ENCODE measurements around the gene GALNS.
"Not testable (repeated sequence)": the region's sequence is repeated elsewhere in the genome, so short reads cannot be mapped to it uniquely, and the experiment has no call there.

The GALNS gene

DNA sequence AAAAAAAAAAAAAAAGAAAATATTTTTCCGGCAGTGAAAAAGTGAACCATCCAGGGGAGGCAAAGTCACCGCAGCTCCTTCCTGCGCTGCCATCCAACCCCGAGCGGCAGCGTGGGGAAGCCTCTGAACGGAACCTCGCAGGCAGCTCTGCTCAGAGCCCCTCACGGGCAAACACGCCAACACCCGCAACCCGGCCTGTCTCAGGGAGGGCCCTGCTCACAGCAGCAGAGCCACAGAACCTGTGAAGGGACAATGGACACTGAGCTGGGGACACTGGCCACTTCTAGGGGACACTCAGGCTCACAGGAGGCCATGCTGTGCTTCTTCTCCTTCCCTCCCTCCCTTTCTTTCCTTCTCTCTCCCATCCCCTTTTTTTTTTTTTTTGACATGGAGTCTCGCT lies 23.7 kb downstream of the GALNS start:
- H3K27ac Mint-ChIP-seq = no peak overlapping the region
- ATAC-seq = no peak
- DNase-seq = no peak
- H3K4me1 Mint-ChIP-seq = no peaks in the 10 kb centered on the region
- no peak overlapping the region for H3K4me3 Mint-ChIP-seq
- no peaks in the 10 kb centered on the region for H3K27me3 Mint-ChIP-seq
- peaks cover 2% of the 10 kb centered on the region for H3K36me3 Mint-ChIP-seq (ENCODE audit: low read depth)
- H3K9me3 Mint-ChIP-seq = no peaks in the 10 kb centered on the region

DNA sequence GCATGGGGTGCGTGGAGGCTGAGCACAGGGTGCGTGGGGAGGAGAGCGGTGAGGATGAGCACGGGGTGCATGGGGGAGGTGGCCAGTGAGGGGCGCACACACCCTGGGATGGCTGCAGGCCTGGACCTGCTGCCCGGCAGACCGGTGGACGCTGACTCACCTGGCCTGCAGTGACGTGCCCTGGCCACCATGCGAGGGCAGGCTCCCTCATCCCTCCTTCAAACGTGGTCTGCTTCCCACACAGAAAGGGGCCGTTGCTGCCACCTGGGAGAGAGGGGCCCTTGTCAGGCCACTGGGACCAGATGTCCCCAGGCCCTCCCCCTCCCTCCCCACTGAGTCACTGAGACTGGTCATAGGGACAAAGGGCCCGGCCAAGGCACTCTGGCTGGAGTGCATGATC lies 24.9 kb downstream of the GALNS start:
- Mint-ChIP-seq H3K27me3 (no peaks in the 10 kb centered on the region), H3K27ac (no peak overlapping the region), H3K4me1 (no peaks in the 10 kb centered on the region), H3K4me3 (no peak overlapping the region), H3K36me3 (ENCODE audit: low read depth) (peaks cover 2% of the 10 kb centered on the region), H3K9me3 (no peaks in the 10 kb centered on the region)
- DNase-seq (no peak), ATAC-seq (no peak)

DNA sequence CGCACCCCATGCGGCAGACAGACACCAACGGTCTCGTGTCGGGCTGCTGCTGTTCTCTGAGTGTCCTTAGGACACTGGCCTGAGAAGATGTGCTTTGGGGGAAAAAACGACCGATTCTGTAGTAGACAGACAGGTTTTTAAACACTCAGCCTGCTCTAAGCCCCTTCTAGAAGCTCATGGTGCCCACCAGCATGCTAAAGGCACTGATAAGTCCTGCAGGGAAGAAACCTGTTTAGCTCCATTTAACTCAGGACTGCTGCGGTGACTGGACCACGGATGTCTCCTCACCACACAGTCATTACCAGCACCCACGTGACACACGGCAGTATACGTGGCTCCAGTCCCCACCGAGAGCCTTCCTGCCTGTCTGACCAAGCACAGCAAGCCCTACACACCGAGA lies 26.0 kb downstream of the GALNS start:
- ATAC-seq = no peak
- DNase-seq = no peak
- no peaks in the 10 kb centered on the region for H3K9me3 Mint-ChIP-seq
- no peak overlapping the region for H3K27ac Mint-ChIP-seq
- H3K36me3 Mint-ChIP-seq (ENCODE audit: low read depth) = peaks cover 2% of the 10 kb centered on the region
- no peak overlapping the region for H3K4me3 Mint-ChIP-seq
- H3K4me1 Mint-ChIP-seq = no peaks in the 10 kb centered on the region
- H3K27me3 Mint-ChIP-seq = no peaks in the 10 kb centered on the region

DNA sequence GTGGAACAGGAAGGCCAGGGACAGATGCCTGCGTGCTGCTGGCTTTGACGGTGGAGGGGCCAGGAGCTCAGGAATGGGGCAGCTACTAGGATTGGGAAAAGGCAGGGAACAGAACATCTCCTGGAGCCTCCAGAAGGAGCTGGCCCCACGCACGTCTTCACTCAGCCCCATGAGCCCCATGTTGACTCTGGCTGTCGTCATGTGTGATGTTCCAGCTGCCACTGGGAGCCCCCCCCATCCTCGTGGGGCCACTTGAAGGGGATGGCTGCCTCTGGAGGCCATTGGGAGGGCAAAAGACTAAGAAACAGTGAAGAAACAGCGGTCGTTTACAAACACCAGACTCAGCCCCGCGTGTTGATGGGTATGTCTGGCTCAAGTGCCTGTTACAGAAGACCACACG lies 26.5 kb downstream of the GALNS start:
- no peak for DNase-seq
- H3K4me1 Mint-ChIP-seq = no peaks in the 10 kb centered on the region
- no peak overlapping the region for H3K4me3 Mint-ChIP-seq
- no peaks in the 10 kb centered on the region for H3K9me3 Mint-ChIP-seq
- H3K36me3 Mint-ChIP-seq (ENCODE audit: low read depth) = peaks cover 2% of the 10 kb centered on the region
- no peak for ATAC-seq
- no peaks in the 10 kb centered on the region for H3K27me3 Mint-ChIP-seq
- no peak overlapping the region for H3K27ac Mint-ChIP-seq

- H3K36me3 Mint-ChIP-seq (ENCODE audit: low read depth) = peaks cover 2% of the 10 kb centered on the region
- ATAC-seq = no peak
- no peak overlapping the region for H3K27ac Mint-ChIP-seq
- DNase-seq = no peak
- H3K4me1 Mint-ChIP-seq = no peaks in the 10 kb centered on the region
- no peak overlapping the region for H3K4me3 Mint-ChIP-seq
- no peaks in the 10 kb centered on the region for H3K9me3 Mint-ChIP-seq
- H3K27me3 Mint-ChIP-seq = no peaks in the 10 kb centered on the region
Measured at GRCh38 chr16:88828711-88829110, 28.0 kb downstream of the GALNS start.

- ATAC-seq = no peak
- Mint-ChIP-seq H3K4me3 (no peak overlapping the region), H3K27ac (no peak overlapping the region)
Measured at GRCh38 chr16:88827727-88828126, 29.0 kb downstream of the GALNS start.

GRCh38 chr16:88826070-88826840 lies 30.5 kb downstream of the GALNS start:
- ATAC-seq = no peak
- H3K4me3 Mint-ChIP-seq = no peak overlapping the region
- H3K4me1 Mint-ChIP-seq = no peaks in the 10 kb centered on the region
- H3K36me3 Mint-ChIP-seq (ENCODE audit: low read depth) = peaks cover 2% of the 10 kb centered on the region
- no peaks in the 10 kb centered on the region for H3K9me3 Mint-ChIP-seq
- H3K27me3 Mint-ChIP-seq = no peaks in the 10 kb centered on the region
- no peak overlapping the region for H3K27ac Mint-ChIP-seq
- no peak for DNase-seq

More at GRCh38 chr16:88827727-88828126, 29.0 kb downstream of the GALNS start:
- no peak for DNase-seq
- Mint-ChIP-seq H3K27me3 (no peaks in the 10 kb centered on the region), H3K9me3 (no peaks in the 10 kb centered on the region), H3K4me1 (no peaks in the 10 kb centered on the region), H3K36me3 (ENCODE audit: low read depth) (peaks cover 2% of the 10 kb centered on the region)

DNA sequence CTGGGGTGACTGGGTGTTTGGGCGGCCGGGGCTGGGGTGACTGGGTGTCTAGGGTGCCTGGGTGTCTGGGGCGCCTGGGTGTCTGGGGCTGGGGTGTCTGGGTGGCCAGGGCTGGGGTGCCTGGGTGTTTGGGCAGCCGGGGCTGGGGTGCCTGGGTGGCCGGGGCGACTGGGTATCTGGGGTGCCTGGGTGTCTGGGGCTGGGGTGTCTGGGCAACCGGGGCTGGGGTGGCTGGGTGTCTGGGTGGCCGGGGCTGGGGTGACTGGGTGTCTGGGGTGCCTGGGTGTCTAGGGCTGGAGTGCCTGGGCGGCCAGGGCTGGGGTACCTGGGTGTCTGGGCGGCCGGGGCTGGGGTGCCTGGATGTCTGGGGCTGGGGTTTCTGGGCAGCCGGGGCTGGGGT lies 31.6 kb downstream of the GALNS start:
- no peaks in the 10 kb centered on the region for H3K9me3 Mint-ChIP-seq
- ATAC-seq (no peak), DNase-seq (no peak)
- H3K36me3 Mint-ChIP-seq (ENCODE audit: low read depth) = no peaks in the 10 kb centered on the region
- H3K4me3 Mint-ChIP-seq = no peak overlapping the region
- H3K27ac Mint-ChIP-seq = no peak overlapping the region
- no peaks in the 10 kb centered on the region for H3K4me1 Mint-ChIP-seq
- no peaks in the 10 kb centered on the region for H3K27me3 Mint-ChIP-seq

DNA sequence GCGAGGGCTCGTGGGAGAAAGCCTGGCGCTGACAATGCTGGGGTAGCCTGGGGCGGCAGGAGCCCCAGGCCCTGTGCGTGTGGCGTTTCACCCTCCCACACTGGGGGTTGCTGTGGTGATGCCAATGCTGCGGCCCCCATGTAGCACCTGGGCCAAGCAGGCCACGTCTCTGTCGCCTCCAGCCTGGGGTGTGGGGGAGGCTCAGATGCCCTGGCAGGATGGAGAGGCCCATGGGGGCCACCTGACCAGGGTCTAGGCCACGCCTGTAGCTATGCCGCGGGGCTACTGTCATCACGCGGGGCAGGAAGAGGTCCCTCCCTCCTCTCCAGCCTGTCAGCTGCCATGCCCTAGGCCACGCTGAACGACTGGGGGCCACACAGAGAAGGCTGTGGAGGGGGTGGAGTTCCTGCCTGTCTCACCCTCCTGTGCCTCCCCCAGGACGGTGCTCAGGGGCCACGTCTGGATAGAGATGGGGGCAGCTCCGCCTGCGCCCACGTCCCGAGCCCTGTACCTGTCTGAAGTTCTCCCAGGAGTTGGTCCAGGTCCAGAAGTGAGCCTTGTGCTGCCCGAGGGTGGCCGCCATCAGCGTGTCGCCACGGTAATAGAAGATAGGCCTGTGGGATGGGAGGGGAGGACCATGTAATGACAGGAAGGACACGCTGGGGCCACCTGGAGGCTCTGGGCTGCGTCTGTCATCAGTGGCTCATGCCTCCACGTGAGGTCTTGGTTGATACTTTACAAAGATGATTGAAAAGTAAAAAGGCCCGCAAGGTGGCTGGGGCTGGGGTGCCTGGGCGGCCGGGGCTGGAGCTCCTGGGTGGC lies 32.3 kb downstream of the GALNS start:
- no peaks in the 10 kb centered on the region for H3K9me3 Mint-ChIP-seq
- ATAC-seq (no peak), DNase-seq (no peak)
- H3K36me3 Mint-ChIP-seq (ENCODE audit: low read depth) = no peaks in the 10 kb centered on the region
- no peaks in the 10 kb centered on the region for H3K27me3 Mint-ChIP-seq
- H3K27ac Mint-ChIP-seq = no peak overlapping the region
- no peaks in the 10 kb centered on the region for H3K4me1 Mint-ChIP-seq
- no peak overlapping the region for H3K4me3 Mint-ChIP-seq

DNA sequence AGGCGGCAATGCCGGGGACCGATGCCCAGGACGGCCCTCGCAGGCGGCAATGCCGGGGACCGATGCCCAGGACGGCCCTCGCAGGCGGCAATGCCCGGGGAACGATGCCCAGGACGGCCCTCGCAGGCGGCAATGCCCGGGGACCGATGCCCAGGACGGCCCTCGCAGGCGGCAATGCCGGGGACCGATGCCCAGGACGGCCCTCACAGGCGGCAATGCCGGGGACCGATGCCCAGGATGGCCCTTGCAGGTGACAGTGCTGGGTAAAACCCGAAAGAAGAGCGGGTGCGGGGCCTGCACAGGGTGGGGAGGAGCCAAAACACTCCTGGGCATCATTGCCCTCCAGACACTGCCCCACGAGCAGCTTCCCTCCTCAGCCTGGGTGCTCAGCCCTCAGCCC lies 33.1 kb downstream of the GALNS start:
- not testable (repeated sequence) for DNase-seq; H3K4me1 Mint-ChIP-seq; H3K27me3 Mint-ChIP-seq; ATAC-seq; H3K4me3 Mint-ChIP-seq; H3K36me3 Mint-ChIP-seq (ENCODE audit: low read depth); H3K27ac Mint-ChIP-seq; H3K9me3 Mint-ChIP-seq

GRCh38 chr16:88822281-88823040 lies 34.3 kb downstream of the GALNS start:
- no peaks in the 10 kb centered on the region for H3K4me1 Mint-ChIP-seq
- no peak for ATAC-seq
- H3K27ac Mint-ChIP-seq = no peak overlapping the region
- H3K36me3 Mint-ChIP-seq (ENCODE audit: low read depth) = no peaks in the 10 kb centered on the region
- H3K9me3 Mint-ChIP-seq = no peaks in the 10 kb centered on the region
- no peak overlapping the region for H3K4me3 Mint-ChIP-seq
- no peaks in the 10 kb centered on the region for H3K27me3 Mint-ChIP-seq
- DNase-seq = no peak

DNA sequence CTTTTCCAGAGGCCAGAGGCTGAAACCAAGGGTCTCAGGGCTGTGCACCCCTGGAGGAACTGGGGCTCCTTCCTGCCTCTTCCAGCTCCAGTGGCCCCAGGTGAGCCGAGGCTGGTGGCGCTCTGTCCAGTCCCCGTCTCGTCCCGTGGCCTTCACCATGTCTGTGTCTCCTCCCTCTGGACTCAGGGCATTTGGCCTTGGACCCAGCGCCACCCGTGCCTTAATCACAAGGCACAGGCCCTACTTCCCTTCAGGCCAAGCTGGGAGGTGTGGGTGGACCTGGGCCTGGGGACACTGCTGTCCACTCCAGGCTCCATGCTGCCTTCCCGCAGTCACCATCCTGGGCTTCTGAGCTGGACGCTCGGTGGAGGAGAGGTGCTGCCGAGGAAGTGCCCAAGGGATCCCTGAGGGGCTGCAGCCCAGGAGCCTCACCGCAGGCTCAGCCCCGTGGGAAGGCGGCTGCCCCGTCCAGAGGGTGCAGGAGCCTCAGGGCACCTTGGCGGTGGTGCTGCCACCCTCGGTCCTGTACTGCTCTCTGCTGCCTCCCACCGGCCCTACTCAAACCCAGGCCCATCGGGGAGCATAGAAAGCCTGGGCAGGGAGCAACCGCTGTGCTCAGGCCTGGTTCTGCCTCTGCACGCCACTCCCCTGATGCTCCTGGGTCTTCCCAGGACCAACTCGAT lies 35.4 kb downstream of the GALNS start:
- H3K36me3 Mint-ChIP-seq (ENCODE audit: low read depth) = no peaks in the 10 kb centered on the region
- no peaks in the 10 kb centered on the region for H3K27me3 Mint-ChIP-seq
- no peak for DNase-seq
- no peak for ATAC-seq
- H3K27ac Mint-ChIP-seq = no peak overlapping the region
- no peak overlapping the region for H3K4me3 Mint-ChIP-seq
- H3K9me3 Mint-ChIP-seq = no peaks in the 10 kb centered on the region
- no peaks in the 10 kb centered on the region for H3K4me1 Mint-ChIP-seq

- no peaks in the 10 kb centered on the region for H3K4me1 Mint-ChIP-seq
- H3K36me3 Mint-ChIP-seq (ENCODE audit: low read depth) = no peaks in the 10 kb centered on the region
- H3K4me3 Mint-ChIP-seq = no peak overlapping the region
- no peak overlapping the region for H3K27ac Mint-ChIP-seq
- ATAC-seq (no peak), DNase-seq (no peak)
- H3K9me3 Mint-ChIP-seq = no peaks in the 10 kb centered on the region
- no peaks in the 10 kb centered on the region for H3K27me3 Mint-ChIP-seq
Measured at GRCh38 chr16:88820385-88821025, 36.2 kb downstream of the GALNS start.

DNA sequence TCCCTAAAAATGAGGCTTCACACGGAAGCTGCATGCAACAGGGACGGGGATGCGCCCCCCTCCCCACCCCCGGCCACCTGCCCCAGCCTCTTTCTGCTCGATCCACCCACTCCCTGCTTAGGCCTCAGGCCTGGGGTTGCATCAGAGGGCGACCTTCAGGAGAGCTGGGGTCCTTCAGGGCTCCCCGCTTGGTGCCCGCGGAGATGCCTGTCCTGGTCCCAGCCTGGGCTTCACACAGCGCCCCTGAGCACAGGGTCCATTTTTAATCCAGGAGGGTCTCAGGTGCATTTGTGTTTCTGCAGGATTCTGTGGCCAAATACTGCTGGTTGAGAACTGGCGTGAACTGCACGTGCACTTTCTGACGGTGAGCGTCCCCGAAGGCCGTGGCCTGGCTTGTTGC lies 37.6 kb downstream of the GALNS start:
- DNase-seq (no peak), ATAC-seq (no peak)
- Mint-ChIP-seq H3K36me3 (ENCODE audit: low read depth) (no peaks in the 10 kb centered on the region), H3K4me3 (no peak overlapping the region), H3K27ac (no peak overlapping the region), H3K27me3 (no peaks in the 10 kb centered on the region), H3K4me1 (no peaks in the 10 kb centered on the region), H3K9me3 (no peaks in the 10 kb centered on the region)
